NOMO-1 treated with dmso at 0.1 percent for 144 hours (cell line): ENCODE results near the gene RPS28.
"Not testable (repeated sequence)": the region's sequence is repeated elsewhere in the genome, so short reads cannot be mapped to it uniquely, and the experiment has no call there.

Experiments used
- DNase-seq: peaks from one replicate; lab custom pipeline; 2025; ENCODE audit not compliant: unreplicated experiment; lab: John Stamatoyannopoulos, UW

The RPS28 gene

DNA sequence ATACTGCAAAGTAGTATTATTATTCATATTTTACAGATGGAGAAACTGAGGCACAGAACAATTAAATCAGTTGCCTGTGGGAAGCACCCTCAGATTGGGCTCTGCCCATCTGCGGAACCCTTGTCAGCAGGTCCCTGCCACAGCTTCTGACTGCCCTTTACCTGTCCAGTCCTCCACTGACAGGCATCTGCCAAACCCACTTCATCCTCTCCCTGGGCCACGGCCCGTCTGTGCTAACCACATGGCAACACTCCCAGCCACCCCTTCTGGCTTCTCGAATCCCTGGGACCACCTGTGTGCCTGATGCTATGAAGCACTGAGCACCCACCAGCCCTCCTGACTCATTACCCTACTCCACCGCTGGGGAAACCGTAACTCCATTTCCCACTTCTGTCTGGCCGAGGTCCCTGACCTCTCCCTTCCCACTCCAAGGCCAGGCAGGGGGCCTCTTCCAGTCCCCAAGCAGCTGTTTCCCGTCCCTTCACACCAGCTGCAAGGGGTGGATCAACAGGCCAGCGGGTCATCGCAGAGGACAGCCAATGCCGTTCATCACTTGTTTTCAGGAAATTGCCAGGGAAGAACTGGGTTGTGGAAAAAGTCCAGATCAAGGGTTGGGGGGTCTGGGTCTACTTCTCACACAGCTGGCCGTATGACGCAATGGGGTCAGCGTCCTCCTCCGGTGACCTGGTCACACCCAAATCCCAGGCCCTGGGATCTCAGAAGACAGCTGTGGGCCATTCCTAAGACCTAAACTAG is 19.2 kb downstream of the RPS28 start:
- DNase-seq = no peak

DNA sequence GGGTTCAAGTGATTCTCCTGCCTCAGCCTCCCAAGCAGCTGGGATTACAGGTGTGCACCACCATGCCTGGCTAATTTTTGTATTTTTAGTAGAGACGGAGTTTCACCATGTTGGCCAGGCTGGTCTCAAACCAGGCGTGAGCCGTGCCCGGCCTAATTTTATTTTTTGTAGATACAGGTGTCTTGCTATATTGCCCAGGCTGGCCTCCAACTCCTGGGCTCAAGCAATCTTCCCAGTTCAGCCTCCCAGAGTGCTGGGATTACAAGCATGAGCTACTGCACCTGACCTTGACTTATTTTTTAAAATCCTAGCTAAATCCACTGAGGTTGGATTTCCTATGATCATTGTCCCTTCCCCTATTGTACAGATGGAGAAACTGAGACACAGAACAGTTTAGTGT is 20.2 kb downstream of the RPS28 start:
- not testable (repeated sequence) for DNase-seq

DNA sequence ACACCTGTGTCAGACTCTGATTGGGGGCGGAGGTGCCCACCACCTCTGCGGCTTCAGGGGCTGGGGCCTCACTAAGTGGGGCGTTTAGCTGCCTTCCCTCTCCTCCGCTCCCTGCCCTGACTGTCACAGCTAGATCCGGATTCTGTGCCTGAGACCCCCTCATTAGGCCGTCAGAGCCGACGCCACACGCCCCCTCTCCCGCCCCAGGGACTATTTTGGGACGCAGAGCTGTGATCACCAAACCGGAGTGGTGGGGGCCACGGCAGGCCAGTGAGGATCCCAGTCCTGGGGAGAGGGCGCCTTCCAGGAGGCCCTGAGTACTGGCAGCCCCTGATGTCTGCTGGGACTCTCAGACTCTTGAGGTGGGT is 21.0 kb downstream of the RPS28 start:
- no peak for DNase-seq

DNA sequence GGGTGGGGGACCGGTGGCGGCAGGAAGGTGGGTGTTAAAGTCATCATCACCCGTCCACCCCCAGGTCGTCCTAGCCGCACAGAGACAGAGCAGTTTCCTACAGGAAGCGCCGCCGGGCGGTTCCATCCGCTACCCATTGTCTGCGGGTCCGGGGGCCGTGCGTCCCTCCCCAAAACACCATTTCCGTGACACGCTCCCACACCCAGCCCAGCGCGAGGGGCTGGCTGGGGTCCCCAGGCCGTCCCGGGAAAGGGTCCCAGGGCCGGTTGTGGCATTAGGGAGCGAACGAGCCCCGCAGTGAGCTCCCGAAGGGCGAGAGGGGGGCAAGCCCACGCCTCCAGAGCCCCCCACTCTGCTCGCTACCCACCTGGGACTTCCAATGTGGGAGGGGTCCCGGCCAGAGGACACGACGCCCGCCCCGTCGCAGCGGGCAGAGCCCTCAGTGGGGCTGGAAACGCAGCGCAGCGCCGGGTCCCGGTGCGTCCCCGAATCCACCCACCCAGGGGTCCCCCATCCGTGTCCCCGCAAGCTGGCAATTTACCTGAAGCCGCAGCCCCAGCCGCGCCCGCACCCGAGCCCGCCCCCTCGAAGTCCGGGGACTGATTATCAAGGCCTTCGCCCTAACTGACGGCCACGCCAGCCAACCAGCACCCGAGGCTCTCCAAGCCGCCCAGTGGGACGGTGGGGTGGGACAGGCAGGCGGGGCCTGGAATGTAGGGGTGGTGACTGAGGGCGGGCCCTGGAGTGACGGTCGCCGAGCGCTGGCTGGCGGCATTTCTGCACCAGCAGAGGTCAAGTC is 21.6 kb downstream of the RPS28 start, which contains the start of gene KANK3:
TSS of gene KANK3 (minus strand) at position 579 of the 799 bp plus-strand sequence. CDS start 5,434 bp downstream, outside the sequence.
- peak; percentile 87 for DNase-seq

DNA sequence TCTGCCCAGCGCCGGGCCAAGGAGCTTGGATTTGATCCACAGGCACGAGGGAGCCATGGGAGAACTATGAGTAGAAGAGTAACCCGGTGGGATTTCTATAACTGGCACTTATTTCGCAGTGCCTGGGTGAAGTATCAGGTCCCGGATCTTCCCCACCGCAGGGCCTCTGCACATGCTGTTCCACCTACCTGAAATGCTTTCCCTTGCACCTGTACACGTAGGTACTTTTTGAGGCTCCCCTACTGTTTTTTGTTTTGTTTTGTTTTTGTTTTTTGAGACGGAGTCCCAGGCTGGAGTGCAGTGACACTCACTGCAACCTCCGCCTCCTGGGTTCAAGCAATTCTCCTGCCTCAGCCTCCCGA is 22.2 kb downstream of the RPS28 start:
- DNase-seq = no peak

DNA sequence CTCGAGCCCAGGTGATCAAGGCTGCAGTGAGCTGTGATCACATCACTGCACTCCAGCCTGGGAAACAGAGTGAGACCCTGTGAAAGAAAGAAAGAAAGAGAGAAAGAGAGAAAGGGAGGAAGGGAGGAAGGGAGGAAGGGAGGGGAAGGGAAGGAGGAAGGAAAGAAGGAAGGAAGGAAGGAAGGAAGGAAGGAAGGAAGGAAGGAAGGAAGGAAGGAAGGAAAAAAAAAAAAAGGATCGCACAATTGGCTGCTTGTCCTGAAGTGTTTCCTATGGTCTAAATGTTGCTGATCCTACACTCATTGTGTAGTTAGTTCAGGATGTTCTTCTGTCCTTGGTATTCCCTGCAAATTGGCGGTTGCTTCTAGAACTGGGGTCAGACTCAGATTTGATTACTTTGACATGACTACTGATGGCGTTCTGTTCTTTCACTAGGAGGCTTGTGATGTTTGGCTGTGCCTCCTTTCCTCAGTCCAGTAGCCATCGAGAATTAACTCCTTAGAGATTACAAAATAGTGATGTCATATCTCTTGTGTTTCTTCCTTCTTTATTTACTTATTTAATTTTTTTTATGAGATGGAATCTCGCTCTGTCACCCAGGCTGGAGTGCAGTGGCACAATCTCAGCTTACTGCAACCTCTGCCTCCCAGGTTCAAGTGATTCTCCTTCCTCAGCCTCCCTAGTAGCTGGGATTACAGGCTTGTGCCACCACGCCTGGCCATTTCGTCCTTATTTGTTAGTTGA is 28.5 kb downstream of the RPS28 start:
- not testable (repeated sequence) for DNase-seq

DNA sequence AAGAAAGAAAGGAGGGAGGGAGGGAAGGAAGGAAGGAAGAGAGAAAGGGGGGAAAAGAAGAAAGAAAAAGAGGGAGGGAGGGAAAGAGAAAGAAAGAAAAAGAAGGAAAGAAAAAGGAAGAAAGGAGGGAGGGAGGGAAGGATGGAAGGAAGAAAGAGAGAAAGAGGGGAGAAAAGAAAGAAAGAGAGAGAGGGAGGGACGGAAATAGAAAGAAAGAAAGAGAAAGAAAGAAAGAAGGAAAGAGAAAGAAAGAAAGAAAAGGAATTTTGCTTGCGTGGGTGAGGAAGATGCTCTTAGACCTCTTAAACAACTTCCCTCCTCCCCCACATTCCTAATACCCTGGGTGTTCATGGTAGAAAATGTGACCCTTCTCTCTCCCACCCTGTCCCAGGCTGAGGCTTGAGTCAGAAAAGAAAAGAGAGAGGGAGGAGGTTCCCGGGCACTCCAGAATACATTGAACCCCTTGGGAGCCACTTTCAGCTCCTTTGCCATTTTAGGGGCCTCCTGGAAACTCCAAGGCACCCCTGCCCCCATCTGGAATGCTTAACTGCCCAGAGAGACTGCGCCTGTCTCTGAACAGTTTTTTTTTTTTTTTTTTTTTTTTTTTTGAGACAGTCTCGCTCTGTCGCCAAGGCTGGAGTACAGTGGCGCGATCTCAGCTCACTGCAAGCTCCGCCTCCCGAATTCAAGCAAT is 31.0 kb downstream of the RPS28 start:
- DNase-seq = no peak

DNA sequence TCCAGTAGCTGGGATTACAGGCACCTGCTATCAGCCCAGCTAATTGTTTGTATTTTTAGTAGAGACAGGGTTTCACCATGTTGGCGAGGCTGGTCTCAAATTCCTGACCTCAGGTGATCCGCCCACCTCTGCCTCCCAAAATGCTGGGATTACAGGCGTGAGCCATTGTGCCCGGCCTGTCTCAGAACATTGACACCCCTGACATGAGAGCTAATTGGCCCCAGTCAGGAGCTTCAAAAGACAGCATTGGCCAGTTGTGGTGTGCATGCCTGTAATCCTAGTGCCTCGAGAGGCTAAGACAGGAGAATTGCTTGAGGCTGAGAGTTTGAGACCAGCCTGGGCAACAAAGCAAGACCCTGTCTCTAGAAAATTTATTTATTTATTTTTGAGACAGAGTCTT is 31.5 kb downstream of the RPS28 start:
- DNase-seq = not testable (repeated sequence)

DNA sequence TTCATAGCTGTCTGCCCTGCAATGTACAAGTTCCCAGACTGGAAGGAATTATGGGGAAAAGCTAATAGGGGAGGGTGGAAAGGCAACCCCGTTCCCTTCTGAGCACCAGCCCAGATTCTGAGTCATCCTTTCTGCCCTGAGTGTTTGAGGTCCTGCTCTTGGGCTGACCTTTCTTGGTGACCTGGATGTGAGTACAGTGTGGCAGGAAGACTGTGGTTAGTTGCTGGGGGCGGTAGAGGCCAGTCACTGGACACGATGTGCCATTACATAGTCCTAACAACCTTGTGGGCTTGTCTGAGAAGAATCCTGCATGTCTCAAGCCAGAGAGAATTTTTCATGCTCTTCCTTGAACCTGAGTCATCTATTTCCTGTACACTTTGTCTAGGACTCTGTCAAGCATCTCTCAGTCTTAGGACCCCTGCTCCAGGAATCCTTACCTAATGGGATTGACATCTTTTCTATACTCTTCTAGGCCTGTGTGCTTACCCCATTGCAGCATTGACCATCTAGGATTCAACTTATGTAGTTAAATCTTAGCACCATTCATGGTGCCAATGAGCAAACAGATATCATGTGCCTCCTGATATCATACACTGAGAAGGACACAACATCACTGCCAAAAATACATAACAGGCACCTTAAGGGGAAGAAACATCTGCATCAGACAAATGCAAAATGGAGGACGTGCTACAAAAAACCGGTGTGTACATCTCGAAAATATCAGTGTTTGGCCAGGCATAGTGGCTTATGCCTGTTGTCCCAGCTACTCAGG is 34.5 kb downstream of the RPS28 start:
- DNase-seq = no peak

DNA sequence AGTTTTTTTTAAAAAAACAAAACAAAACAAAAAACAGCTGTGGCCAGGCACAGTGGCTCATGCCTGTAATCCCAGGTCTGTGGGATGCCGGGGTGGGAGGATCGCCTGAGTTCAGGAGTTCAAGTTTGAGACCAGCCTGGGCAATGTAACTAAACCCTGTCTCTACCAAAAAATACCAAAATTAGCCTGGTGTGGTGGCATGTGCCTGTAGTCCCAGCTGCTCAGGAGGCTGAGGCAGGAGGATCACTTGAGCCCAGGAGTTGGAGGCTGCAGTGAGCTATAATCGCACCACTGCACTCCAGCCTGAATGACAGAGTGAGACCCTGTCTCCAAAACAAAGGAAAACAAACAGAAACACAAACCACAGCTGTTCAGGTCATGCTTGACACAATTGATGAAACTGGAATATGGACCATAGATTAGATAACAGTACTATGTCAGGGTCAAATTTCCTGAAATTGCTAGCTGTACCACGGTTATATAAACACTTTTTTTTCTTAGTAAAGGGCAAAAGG is 35.8 kb downstream of the RPS28 start:
- DNase-seq = no peak

DNA sequence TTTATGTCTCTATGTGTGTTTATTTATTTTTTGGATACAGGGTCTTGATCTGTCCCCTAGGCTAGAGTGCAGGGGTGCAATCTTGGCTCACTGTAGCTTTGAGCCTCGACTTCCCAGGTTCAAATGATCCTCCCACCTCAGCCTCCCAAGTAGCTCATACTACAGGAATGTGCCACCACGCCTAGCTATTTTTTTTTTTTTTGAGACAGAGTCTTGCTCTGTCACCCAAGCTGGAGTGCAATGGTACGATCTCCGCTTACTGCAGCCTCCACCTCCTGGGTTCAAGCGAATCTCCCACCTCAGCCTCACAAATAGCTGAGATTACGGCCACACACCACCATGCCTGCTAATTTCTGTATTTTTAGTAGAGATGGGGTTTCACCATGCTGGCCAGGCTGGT is 37.7 kb downstream of the RPS28 start:
- DNase-seq = no peak

DNA sequence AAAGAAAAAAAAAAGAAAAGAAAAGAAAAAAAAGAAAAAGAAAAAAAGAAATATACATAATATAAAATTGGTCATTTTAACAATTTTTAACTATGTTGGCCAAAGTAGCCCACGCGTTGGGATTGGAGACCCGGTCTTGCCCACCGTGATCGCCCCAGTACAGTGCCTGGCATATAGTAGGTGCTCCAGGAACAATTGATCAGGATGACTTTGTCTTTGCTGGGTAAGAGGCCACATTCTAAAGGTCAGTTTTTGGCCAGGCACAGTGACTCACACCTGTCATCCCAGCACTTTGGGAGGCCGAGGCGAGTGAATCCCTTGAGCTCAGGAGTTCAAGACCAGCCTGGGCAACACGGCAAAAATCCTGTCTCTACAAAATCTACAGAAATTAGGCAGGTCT is 38.9 kb downstream of the RPS28 start:
- no peak for DNase-seq

DNA sequence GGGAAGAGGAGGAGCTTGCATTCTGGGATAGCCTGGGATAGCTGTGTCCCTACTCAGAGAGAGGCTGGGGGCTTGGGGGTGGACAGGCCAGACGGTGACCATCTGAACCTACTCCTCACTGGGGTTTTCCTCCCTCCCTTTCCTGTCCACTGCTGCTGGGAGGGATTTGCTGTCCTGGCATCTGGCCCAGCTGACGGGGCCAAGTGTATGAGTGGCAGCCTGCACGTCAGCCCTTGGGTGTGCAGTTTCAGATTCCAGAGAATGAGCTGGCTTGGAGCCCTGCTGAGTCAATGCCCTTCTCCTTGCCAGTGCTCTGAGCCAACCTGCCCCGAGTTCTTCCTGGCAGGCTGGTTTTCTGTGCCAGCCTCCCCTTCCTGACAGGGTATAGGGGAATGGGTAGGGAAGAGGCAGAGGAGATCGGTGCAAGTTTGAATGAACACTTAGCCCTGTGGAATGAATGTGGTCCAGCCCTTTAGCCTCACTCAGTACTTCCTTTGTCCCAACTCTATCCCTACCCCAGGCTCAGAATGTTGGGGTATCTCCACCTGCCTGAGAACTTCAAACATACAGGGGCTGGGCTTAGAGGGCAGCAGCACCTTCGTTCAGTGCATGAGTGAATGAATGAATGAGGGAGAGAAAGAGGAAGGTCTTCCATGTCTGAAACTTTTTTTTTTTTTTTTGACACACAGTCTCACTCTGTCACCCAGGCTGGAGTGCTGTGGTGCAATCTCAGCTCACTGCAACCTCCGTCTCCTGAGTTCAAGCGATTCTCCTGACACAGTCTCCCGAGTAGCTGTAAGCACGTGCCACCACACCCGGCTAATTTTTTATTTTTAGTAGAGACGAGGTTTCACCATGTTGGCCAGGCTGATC is 40.9 kb downstream of the RPS28 start:
- DNase-seq = no peak

DNA sequence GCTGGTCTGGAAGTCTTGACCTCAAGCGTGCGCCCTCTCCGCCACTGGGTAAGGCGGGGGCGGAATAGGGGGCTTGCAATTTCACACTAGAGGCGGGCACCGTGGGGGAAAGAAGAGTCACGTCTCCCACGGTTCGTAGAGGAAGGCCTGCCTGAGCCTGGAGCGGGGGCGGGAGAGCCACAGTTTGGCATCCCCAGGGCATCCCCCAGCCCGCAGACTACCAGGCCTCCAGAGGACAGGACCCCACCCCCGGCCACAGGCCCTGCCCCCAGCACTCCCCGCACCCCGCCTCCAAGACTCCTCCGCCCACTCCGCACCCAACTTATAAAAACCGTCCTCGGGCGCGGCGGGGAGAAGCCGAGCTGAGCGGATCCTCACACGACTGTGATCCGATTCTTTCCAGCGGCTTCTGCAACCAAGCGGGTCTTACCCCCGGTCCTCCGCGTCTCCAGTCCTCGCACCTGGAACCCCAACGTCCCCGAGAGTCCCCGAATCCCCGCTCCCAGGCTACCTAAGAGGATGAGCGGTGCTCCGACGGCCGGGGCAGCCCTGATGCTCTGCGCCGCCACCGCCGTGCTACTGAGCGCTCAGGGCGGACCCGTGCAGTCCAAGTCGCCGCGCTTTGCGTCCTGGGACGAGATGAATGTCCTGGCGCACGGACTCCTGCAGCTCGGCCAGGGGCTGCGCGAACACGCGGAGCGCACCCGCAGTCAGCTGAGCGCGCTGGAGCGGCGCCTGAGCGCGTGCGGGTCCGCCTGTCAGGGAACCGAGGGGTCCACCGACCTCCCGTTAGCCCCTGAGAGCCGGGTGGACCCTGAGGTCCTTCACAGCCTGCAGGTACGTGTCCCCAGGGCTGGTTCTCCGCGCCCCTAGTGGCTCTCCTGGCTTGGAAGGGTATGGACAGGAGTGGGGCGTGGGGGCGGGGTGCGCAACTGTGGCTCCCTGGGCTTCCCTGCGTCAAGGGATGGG is 42.8 kb downstream of the RPS28 start, which contains the start of gene ANGPTL4:
TSS of gene ANGPTL4 (plus strand) at position 353 of the 969 bp plus-strand sequence. CDS start at position 520, 167 bp downstream.
- no peak for DNase-seq

DNA sequence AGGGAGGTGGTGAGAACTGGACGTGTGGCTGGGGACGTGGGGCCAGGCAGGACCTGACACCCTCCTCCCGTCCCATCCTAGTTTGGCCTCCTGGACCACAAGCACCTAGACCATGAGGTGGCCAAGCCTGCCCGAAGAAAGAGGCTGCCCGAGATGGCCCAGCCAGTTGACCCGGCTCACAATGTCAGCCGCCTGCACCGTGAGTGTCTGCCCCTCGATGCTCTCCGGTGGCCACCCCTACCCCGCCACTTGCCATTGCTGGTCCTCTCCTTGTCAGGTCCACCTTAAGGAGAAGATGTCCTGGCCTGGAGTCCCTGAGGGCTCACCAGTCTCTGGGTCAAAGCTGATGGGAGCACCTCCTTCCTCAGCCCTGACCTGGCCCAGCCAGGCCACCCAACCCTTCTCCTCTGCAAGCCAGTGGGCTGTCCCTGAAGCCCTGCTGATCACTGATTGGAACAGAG is 44.9 kb downstream of the RPS28 start:
- no peak for DNase-seq

DNA sequence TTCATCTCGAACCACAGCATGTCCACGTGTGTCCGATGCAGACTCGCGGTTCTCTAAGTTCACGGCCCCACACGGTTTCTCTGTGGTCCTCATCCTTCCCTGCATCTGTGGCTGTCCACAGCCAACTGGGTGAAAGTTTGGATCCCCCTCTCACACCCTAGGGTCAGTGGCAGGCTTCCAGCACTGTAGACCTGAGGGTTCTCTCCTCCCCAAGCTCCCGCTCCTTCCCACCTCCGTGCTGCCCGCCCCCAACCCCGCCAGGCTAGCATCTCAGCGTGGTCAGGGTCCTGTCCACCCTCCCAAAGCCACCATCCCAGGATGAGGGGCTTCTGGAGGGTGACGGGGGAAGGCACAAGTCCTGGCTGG is 45.6 kb downstream of the RPS28 start:
- no peak for DNase-seq

DNA sequence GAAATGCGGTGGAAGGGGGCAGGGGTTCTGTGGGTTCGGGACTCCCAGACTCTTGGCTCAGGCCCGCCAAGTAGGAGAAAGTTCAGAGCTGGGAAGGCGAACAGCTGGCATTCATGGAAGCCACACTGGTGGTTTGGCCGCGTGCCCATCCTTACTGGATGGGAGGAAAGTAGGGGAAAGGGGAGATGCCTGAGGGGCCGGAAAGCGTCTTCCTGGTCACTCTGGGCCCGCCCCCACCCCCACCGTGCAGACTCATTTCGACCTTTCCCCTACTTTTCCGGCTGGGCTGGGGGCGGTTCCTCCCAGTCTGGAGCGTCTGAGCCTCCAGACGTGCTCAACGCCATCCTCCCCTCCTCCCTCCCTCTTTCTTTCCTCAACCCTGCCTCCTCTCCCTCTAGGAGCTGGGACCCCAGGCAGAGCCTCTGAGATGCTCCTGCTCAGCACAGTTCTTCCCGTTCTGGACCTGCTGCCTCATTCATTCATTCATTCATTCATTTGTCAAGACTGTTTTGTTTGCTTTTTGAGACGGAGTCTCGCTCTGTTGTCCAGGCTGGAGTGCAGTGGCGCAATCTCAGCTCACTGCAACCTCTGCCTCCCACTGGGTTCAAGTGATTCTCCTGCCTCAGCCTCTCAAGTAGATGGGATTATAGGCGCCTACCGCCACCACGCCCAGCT is 46.2 kb downstream of the RPS28 start:
- no peak for DNase-seq
